Activated CD8-positive, alpha-beta memory T cell treated with anti-CD3 and anti-CD28 coated beads for 24 hours (primary cell): Measurements from ENCODE around the gene FUS.
"Not testable (repeated sequence)": the region's sequence is repeated elsewhere in the genome, so short reads cannot be mapped to it uniquely, and the experiment has no call there.

ENCODE experiments used
- DNase-seq: peaks from one replicate; pipeline ENCODE4 v3.0.0-alpha.2; 2020

The FUS gene

DNA sequence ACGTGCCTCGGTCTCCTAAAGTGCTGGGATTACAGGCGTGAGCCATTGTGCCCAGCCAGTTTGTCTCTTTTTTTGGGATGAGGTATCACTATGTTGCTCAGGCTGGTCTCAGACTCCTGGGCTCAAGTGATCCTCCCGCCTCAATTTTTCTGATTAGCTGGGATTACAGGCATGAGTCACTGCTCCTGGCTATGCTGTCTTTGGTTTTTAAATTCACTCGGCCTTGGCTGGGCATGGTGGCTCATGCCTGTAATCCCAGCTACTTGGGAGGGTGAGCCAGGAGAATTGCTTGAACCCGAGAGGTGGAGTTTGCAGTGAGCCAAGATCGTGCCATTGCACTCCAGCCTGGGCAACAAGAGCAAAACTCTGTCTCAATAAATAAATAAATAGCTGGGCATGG, 35.5 kb upstream of the FUS start:
- not testable (repeated sequence) for DNase-seq

- no peak for DNase-seq
These were observed 34.4 kb upstream of the FUS start for GRCh38 chr16:31145398-31145990.

GRCh38 chr16:31147574-31147973, 32.4 kb upstream of the FUS start:
- DNase-seq = no peak

GRCh38 chr16:31148281-31148728, 31.6 kb upstream of the FUS start:
- DNase-seq = no peak

- no peak for DNase-seq
These were observed 31.0 kb upstream of the FUS start for GRCh38 chr16:31148896-31149295.

DNA sequence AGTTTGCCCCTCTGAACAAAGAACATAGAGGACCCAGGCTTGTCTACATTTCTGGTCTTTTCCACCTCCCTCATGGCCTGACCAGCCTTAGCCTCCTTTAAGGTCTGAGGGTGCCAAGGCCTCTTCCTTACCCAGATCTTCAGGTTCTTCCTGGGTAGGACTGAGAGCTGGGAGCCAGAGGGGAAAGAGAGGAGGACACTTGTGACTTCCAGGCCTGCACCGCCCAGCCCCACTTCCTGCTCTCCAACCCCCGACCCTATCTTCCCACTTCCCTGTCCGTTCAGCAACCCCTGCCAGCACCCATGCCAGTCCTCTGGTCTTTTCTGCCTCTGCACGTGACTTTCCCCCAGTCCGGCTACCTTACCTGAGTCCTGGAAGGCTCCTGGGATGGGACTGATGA, 30.6 kb upstream of the FUS start:
- no peak for DNase-seq

- no peak for DNase-seq
These were observed 29.7 kb upstream of the FUS start, which contains the start of gene PRSS36 for GRCh38 chr16:31149894-31150890. Gene PRSS36 (minus strand): TSS chr16:31150066. CDS start chr16:31150035, 31 bp downstream.

DNA sequence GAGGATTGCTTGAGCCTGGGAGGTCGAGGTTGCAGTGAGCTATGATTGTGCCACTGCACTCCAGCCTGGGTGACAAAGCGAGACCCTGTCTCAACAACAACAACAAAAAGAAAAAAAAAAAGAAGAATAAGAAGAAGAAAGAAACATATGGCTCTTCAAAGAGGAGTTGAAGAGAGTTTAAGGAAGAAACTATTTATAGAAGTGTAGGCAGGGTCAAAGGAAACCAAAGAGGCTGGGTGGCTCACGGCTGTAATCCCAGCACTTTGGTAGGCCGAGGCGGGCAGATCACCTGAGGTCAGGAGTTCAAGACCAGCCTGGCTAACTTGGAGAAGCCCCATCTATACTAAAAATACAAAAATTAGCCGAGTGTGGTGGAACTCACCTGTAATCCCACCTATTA, 29.0 kb upstream of the FUS start:
- not testable (repeated sequence) for DNase-seq

- DNase-seq = no peak
These were observed 22.8 kb upstream of the FUS start for GRCh38 chr16:31157136-31157535.

GRCh38 chr16:31167315-31167714, 12.6 kb upstream of the FUS start:
- no peak for DNase-seq

- no peak for DNase-seq
These were observed 11.1 kb upstream of the FUS start for GRCh38 chr16:31168848-31169247.

DNA sequence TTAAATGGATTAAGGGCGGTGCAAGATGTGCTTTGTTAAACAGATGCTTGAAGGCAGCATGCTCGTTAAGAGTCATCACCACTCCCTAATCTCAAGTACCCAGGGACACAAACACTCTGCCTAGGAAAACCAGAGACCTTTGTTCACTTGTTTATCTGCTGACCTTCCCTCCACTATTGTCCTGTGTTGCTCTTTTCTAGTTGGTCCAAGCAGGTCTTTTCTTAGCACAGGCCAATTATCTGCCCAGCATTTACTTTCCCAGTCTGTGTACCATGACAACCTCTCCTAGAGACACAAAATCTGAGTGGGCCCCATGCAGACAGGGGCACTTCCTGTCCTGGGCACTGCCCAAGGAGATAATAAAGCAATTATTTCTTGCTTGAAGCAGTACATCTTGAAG, 9.9 kb upstream of the FUS start:
- not testable (repeated sequence) for DNase-seq

DNA sequence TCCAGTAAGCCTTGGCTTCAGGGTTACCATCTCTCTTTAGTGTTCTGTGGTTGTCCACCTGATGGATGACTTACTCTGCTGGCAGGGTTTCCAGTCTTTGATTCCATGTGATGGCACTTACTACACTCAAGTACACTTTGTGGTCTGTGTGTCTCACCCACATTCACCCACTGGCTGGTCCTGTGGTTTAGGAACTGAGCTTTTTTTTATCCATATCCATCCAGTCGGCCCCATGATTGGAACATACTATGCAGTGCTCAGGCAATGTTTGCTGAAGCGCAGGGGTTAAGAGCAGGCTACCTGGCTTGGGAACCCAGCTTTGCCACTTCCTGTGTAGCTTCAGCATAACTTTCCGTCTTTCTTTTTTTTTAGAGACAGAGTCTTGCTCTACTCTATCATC, 2.8 kb upstream of the FUS start:
- DNase-seq = peak; percentile 70

- DNase-seq = no peak
These were observed 656 bp upstream of the FUS start for GRCh38 chr16:31179219-31179746.

- peak; percentile 78 for DNase-seq
These were observed 1.3 kb downstream of the FUS start for GRCh38 chr16:31181102-31181830.

DNA sequence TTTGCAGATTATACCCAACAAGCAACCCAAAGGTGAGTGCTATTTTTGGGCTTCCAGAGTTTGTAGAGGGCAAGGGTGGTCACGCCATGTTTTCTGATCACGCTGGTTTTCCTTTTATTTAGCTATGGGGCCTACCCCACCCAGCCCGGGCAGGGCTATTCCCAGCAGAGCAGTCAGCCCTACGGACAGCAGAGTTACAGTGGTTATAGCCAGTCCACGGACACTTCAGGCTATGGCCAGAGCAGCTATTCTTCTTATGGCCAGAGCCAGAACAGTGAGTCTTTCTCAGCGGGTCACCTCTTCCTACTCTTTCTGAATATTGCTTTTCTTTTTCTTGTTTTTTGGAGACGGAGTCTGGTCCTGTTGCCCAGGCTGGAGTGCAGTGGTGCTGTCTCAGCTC, 2.5 kb downstream of the FUS start:
- no peak for DNase-seq

DNA sequence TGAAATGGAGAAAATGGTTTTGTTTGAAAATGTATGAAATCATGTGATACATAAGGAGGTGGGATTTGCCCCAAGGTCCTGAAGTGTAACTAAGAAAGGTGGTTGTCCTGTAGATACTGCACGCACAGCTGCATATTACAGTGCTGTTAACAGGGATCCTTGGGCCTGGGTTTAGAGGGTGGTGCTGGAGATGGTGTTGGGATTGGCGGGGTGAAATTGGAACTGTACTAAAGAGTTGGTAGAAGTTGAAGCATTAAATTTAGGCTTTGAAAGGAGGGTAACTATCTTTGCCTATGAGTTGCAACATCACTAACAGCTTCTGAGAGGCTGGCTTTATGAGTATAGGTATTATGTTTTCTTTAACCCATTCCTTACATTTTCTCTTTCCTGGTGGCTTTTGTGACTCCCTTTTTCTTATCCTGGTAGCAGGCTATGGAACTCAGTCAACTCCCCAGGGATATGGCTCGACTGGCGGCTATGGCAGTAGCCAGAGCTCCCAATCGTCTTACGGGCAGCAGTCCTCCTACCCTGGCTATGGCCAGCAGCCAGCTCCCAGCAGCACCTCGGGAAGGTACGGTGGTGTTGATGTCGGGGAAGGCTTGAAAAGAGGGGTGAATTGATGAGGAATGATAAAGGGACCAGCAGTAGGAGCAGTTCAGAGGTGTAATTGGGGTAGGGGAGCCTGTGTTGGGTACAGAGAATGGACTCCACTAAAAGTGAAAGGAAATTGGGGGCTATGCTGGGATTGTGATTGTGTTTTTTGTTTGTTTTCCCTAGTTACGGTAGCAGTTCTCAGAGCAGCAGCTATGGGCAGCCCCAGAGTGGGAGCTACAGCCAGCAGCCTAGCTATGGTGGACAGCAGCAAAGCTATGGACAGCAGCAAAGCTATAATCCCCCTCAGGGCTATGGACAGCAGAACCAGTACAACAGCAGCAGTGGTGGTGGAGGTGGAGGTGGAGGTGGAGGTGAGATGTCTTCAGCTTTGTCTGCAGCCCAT, 3.8 kb downstream of the FUS start:
- no peak for DNase-seq

DNA sequence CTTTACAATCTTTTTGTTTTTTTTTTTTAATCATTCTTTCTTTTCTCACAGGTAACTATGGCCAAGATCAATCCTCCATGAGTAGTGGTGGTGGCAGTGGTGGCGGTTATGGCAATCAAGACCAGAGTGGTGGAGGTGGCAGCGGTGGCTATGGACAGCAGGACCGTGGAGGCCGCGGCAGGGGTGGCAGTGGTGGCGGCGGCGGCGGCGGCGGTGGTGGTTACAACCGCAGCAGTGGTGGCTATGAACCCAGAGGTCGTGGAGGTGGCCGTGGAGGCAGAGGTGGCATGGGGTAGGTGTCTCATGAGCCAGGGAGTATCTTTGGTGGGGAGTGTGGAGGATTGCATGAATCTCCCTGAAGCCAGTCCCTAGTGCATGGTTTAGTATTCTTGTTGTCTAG, 4.9 kb downstream of the FUS start:
- DNase-seq = no peak

GRCh38 chr16:31185339-31185738, 5.4 kb downstream of the FUS start:
- DNase-seq = no peak

DNA sequence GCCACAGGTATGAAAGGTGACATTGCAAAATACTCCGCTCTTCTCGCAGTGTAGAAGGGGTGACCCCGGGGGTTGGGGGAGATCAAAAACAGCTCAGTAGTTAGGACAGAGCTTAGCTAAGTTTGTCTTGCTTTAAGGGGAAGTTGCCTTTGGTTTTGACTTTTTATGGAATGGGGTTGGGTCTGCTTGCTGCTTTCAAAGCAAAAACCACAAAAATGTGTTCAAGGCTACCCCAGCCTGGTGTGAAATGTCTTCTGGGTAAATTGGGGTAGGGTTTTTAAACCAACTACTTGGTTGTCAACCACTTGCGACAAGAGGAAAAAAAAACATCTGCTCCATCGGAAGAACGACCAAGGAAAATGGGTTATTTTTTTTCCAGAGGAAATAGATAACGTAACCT, 6.2 kb downstream of the FUS start:
- no peak for DNase-seq

DNA sequence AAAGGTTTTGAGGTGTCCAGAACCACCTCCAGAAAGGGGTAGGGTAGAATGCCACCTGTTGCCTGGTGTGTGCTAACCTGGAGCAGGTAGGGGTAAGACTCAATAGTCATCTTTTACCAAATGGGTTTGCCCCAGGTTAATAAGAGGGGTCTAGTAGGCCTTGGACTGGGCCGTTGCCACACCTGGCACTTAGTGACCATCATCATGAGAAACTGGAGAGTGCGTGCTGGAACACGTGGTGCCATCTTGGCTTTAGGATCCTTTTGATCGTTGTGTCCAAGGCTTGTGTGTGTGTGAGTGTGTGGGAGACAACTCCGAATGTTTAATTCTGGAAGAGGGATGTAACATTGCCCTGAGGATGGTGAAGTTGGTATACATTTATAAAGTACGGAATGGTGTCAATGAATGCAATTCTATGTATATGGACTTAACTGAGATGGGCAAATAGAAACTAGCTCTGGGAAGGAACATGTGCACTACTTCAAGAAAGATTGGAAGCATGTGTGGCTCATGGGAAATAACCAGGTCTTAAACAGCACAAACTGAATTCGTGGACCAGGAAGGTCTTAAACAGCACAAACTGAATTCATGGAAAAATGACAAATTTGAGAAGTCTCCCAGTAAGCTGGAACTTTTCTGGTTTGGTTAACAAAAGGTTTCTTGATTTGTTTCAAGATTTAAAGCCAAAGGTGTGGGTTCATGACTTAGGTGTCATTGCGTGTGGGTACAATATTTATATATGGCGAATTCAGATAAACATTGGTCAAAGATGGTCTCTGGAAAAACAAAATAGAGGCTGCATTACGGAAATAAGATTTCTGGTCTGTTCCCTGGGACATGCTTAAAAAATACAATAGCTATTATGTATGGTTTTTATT, 7.2 kb downstream of the FUS start:
- DNase-seq = no peak
